ENCODE results near the gene DOK4.

- TF ChIP-seq CTCF (IDR thresholded peaks at IDR 0.05) = no peak
- TF ChIP-seq POLR2A (IDR thresholded peaks at IDR 0.05) = no peak
These were observed 50.5 kb downstream of the DOK4 start for GRCh38 chr16:57435838-57436237.

Measured in heart left ventricle (tissue), 13 donors.